Kidney (tissue), 14 donors: Measurements from ENCODE around the gene PPM1B. TPM values are rescaled to one million over a fixed set of nuclear protein-coding genes. Genes with fewer than 3 reads are reported as not detected.

Experiments used
- DNase-seq, 5 donors: peaks; one replicate each; pipeline ENCODE4 v3.0.0-alpha.2; 2013 to 2020
- FAIRE-seq: peaks from 2 replicates; lab custom pipeline; 2012; peaks lifted over from hg19 to GRCh38; lab: Jason Lieb, UNC
- H3K27ac ChIP-seq, 2 donors: one replicate each; pipeline ENCODE4 v1.7.0; 2013; ENCODE audit warnings: low read depth in 2 of 2, low read length in 2 of 2, inconsistent platforms in 1 of 2
- H3K27me3 ChIP-seq: one replicate; pipeline ENCODE4 v1.7.1; 2013; ENCODE audit warnings: low read length, inconsistent platforms; ENCODE audit not compliant: control insufficient read depth, insufficient read depth
- H3K36me3 ChIP-seq, 3 donors: one replicate each; pipeline versions ENCODE4 v1.7.0 to v1.7.1; 2013; ENCODE audit warnings: low read length in 3 of 3, control low read depth in 1 of 3, inconsistent platforms in 1 of 3; ENCODE audit not compliant: insufficient read depth in 3 of 3, control insufficient read depth in 2 of 3
- H3K4me1 ChIP-seq, 3 donors: one replicate each; pipeline versions ENCODE4 v1.7.0 to v1.7.1; 2013; ENCODE audit warnings: low read length in 3 of 3, inconsistent platforms in 1 of 3, low read depth in 1 of 3; ENCODE audit not compliant: control insufficient read depth in 2 of 3, insufficient read depth in 2 of 3
- H3K4me3 ChIP-seq, 3 donors: one replicate each; pipeline versions ENCODE4 v1.7.0 to v1.8.1; 2013; ENCODE audit warnings: low read length in 3 of 3, control low read depth in 1 of 3, inconsistent platforms in 1 of 3
- H3K9ac ChIP-seq, 3 donors: one replicate each; pipeline versions ENCODE4 v1.7.0 to v1.7.1; 2013; ENCODE audit warnings: low read length in 3 of 3, control low read depth in 1 of 3, inconsistent platforms in 1 of 3
- H3K9me3 ChIP-seq, 3 donors: one replicate each; pipeline versions ENCODE4 v1.7.0 to v1.7.1; 2013; ENCODE audit warnings: low read length in 3 of 3, control low read depth in 1 of 3, inconsistent platforms in 1 of 3; ENCODE audit not compliant: control insufficient read depth in 2 of 3, insufficient read depth in 1 of 3
- intact Hi-C: fragments of 100-400 bp; cut with DNase I; formaldehyde crosslinking; loops from one replicate; pipeline ENCODE4 v1.11.1; 2022
- polyA plus RNA-seq: library from polyadenylated mRNA; stranded (reverse); fragments of 350-450 nt; fragmentation: Illumina TruSeq; extraction: RNeasy Lipid Tissue Mini Kit (QIAGEN cat#74804); gene quantifications from one replicate; pipeline ENCODE4 v1.2.3, GENCODE V29; 2014; ENCODE audit warnings: low read depth, low replicate concordance; ENCODE audit not compliant: insufficient read depth
- total RNA-seq: library from RNA; stranded (reverse); fragmentation: NEBNext Ultra II Directional; extraction: Animal tissue kit (Norgen Biotek cat#: 25700); gene quantifications from one replicate; pipeline ENCODE4 v1.2.1, GENCODE V29; 2021
- TF ChIP-seq, protein P1 (sequence below): IDR thresholded peaks from 3 replicates; pipeline ENCODE4 v1.5.1; 2012; ENCODE audit warnings: mild to moderate bottlenecking, moderate library complexity, borderline replicate concordance; ENCODE audit not compliant: insufficient read depth; ENCODE audit errors: extremely low read depth
- donor health status: control.
- donor health status: control.
- donor health status: control.
- donor health status: control.
- donor health status: control.
- donor health status: DM: yes; HTN: yes; CAD: no.
- donor health status: Normal renal cell carcinoma (clear cell type).

The PPM1B gene
- total and polyA plus RNA-seq, 2 donors from 2014 or later: 19.8 to 45.9 TPM

DNA sequence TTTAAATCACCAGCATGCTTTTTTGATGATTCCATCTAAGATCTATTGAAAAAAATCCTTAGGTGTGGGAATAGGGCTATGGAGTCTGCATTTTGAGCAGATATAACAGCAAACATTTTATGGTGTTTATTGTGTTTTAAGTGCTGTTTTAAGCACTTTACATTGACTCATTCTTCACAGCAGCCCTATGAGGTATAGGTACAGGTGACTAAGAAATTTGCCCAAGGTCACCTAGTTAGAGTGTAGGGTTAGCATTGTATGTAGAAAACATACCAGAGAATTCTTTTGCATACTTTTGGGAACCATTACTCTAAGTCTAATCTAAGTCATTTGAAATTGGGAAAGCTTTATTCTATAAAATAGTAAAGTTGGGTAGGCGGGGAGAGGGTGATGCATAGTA, 31.3 kb downstream of the PPM1B start:
- H3K27ac ChIP-seq: no peak overlapping the region
- H3K9ac ChIP-seq: no peak overlapping the region
- H3K4me3 ChIP-seq: no peak overlapping the region
- intact Hi-C loops: no loop called here
- peaks cover 0 to 4% (median 0%) of the 10 kb centered on the region in 3 donors for H3K36me3 ChIP-seq
- TF ChIP-seq, protein P1, sequence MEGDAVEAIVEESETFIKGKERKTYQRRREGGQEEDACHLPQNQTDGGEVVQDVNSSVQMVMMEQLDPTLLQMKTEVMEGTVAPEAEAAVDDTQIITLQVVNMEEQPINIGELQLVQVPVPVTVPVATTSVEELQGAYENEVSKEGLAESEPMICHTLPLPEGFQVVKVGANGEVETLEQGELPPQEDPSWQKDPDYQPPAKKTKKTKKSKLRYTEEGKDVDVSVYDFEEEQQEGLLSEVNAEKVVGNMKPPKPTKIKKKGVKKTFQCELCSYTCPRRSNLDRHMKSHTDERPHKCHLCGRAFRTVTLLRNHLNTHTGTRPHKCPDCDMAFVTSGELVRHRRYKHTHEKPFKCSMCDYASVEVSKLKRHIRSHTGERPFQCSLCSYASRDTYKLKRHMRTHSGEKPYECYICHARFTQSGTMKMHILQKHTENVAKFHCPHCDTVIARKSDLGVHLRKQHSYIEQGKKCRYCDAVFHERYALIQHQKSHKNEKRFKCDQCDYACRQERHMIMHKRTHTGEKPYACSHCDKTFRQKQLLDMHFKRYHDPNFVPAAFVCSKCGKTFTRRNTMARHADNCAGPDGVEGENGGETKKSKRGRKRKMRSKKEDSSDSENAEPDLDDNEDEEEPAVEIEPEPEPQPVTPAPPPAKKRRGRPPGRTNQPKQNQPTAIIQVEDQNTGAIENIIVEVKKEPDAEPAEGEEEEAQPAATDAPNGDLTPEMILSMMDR: no peak
- FAIRE-seq: no peak
- no peaks in the 10 kb centered on the region for H3K27me3 ChIP-seq
- H3K4me1 ChIP-seq: no peaks in the 10 kb centered on the region
- DNase-seq: no peak
- no peaks in the 10 kb centered on the region for H3K9me3 ChIP-seq

DNA sequence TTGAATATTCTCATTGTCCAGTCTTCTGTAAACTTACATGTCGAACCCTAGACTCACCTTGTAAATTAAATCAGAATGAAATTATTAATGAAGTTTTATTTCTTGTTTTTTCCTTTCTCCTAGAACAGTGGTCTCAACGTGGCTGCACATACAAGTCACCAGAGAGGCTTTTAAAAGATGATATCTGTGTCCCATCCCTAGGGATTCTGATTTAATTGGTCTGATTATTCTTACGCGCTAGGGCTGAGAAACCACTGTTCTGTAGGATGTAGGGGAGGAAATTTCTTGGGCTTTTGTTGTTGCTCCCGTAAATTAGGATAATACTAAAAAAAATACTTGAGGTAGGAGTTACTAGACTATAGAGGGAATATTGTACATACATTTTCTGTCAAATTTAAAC, 32.1 kb downstream of the PPM1B start:
- Histone ChIP-seq H3K27me3 (no peaks in the 10 kb centered on the region), H3K4me3 (no peak overlapping the region), H3K27ac (no peak overlapping the region), H3K9ac (no peak overlapping the region), H3K9me3 (no peaks in the 10 kb centered on the region), H3K36me3 (peaks cover 0 to 4% (median 0%) of the 10 kb centered on the region in 3 donors), H3K4me1 (no peaks in the 10 kb centered on the region)
- DNase-seq (no peak), FAIRE-seq (no peak)
- intact Hi-C loops: no loop called here
- TF ChIP-seq, protein P1: no peak

DNA sequence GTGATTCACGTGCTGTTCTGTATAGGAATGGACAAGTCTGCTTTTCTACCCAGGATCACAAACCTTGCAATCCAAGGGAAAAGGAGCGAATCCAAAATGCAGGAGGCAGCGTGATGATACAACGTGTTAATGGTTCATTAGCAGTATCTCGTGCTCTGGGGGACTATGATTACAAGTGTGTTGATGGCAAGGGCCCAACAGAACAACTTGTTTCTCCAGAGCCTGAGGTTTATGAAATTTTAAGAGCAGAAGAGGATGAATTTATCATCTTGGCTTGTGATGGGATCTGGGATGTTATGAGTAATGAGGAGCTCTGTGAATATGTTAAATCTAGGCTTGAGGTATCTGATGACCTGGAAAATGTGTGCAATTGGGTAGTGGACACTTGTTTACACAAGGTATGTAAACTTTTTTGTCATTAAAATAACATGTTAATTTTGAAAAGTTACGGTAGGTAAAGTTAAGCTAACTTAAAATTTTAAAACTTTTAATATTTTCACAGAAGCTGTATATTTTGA, 33.0 kb downstream of the PPM1B start:
- no peaks in the 10 kb centered on the region for H3K4me1 ChIP-seq
- H3K27me3 ChIP-seq: no peaks in the 10 kb centered on the region
- FAIRE-seq: no peak
- intact Hi-C loops: no loop called here
- H3K36me3 ChIP-seq: peaks cover 0 to 4% (median 0%) of the 10 kb centered on the region in 3 donors
- TF ChIP-seq, protein P1: no peak
- no peak for DNase-seq
- no peak overlapping the region for H3K9ac ChIP-seq
- H3K9me3 ChIP-seq: no peaks in the 10 kb centered on the region
- no peak overlapping the region for H3K4me3 ChIP-seq
- H3K27ac ChIP-seq: no peak overlapping the region

DNA sequence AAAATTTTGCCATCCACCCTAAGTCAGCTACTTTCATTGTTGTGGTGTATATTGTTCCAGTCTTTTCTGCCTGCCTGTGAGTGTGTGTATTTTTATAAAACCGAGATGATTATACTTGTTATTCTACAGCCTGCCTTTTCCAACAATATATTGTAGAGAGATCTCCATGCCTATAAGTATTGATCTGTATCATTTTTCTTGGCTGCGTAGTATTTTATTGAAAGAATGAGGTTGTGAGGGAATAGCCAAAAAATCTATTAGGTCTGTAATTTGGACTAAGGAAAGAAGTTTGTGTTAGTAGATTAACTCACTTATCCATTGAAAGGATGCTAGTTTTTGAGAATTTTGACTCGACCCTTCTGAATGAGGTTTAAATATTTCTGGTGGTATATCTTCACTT, 34.9 kb downstream of the PPM1B start:
- TF ChIP-seq, protein P1: no peak
- Histone ChIP-seq H3K27me3 (no peaks in the 10 kb centered on the region), H3K9ac (no peak overlapping the region), H3K9me3 (no peaks in the 10 kb centered on the region), H3K27ac (no peak overlapping the region), H3K36me3 (peaks cover 0 to 4% (median 0%) of the 10 kb centered on the region in 3 donors), H3K4me3 (no peak overlapping the region), H3K4me1 (no peaks in the 10 kb centered on the region)
- intact Hi-C loops: no loop called here
- no peak for DNase-seq
- no peak for FAIRE-seq
